ENCODE results near the gene OR5H2. TPM values are rescaled to one million over a fixed set of nuclear protein-coding genes. Genes with fewer than 3 reads are reported as not detected.

OR5H2 gene
- total and polyA plus RNA-seq, 2 of the 8 experiments (the other 6 are each of a cell fraction or from before 2014, with no cell fraction given), result not detected

Other genes starting within 250 kb of the OR5H2 start
- gene GABRR3, start 247.2 kb upstream of the OR5H2 start, total RNA-seq (2021; fragmentation: NEBNext Ultra II Directional; extraction: Animal tissue kit (Norgen Biotek cat#: 25700)), result not detected in 2 replicates
- gene GABRR3, start 247.2 kb upstream of the OR5H2 start, polyA plus RNA-seq (2011; rRNA removed), result not detected in 2 replicates
- not detected in 2 replicates for gene OR5AC2, start 195.3 kb upstream of the OR5H2 start, total RNA-seq (2021; fragmentation: NEBNext Ultra II Directional; extraction: Animal tissue kit (Norgen Biotek cat#: 25700))
- not detected in 2 replicates for gene OR5AC2, start 195.3 kb upstream of the OR5H2 start, polyA plus RNA-seq (2011; rRNA removed)
- gene OR5H1, start 151.8 kb upstream of the OR5H2 start, total RNA-seq (2021; fragmentation: NEBNext Ultra II Directional; extraction: Animal tissue kit (Norgen Biotek cat#: 25700)), result not detected in 2 replicates
- not detected in 2 replicates for gene OR5H1, start 151.8 kb upstream of the OR5H2 start, polyA plus RNA-seq (2011; rRNA removed)
- not detected in 2 replicates for gene OR5H14, start 135.0 kb upstream of the OR5H2 start, total RNA-seq (2021; fragmentation: NEBNext Ultra II Directional; extraction: Animal tissue kit (Norgen Biotek cat#: 25700))
- gene OR5H14, start 135.0 kb upstream of the OR5H2 start, polyA plus RNA-seq (2011; rRNA removed), result not detected in 2 replicates
- not detected in 2 replicates for gene OR5H15, start 115.8 kb upstream of the OR5H2 start, total RNA-seq (2021; fragmentation: NEBNext Ultra II Directional; extraction: Animal tissue kit (Norgen Biotek cat#: 25700))
- gene OR5H15, start 115.8 kb upstream of the OR5H2 start, polyA plus RNA-seq (2011; rRNA removed), result not detected in 2 replicates
- gene OR5H6, start 18.3 kb upstream of the OR5H2 start, total RNA-seq (2021; fragmentation: NEBNext Ultra II Directional; extraction: Animal tissue kit (Norgen Biotek cat#: 25700)), result not detected in 2 replicates
- gene OR5H6, start 18.3 kb upstream of the OR5H2 start, polyA plus RNA-seq (2011; rRNA removed), result 0.06 TPM in 1 of 2 replicates, not detected in the other
- not detected in 2 replicates for gene OR5K4, start 71.3 kb downstream of the OR5H2 start, total RNA-seq (2021; fragmentation: NEBNext Ultra II Directional; extraction: Animal tissue kit (Norgen Biotek cat#: 25700))
- not detected in 2 replicates for gene OR5K4, start 71.3 kb downstream of the OR5H2 start, polyA plus RNA-seq (2011; rRNA removed)
- not detected in 2 replicates for gene OR5K3, start 108.2 kb downstream of the OR5H2 start, total RNA-seq (2021; fragmentation: NEBNext Ultra II Directional; extraction: Animal tissue kit (Norgen Biotek cat#: 25700))
- not detected in 2 replicates for gene OR5K3, start 108.2 kb downstream of the OR5H2 start, polyA plus RNA-seq (2011; rRNA removed)
- gene OR5K1, start 180.7 kb downstream of the OR5H2 start, total RNA-seq (2021; fragmentation: NEBNext Ultra II Directional; extraction: Animal tissue kit (Norgen Biotek cat#: 25700)), result not detected in 2 replicates
- not detected in 2 replicates for gene OR5K1, start 180.7 kb downstream of the OR5H2 start, polyA plus RNA-seq (2011; rRNA removed)
- gene OR5K2, start 215.2 kb downstream of the OR5H2 start, total RNA-seq (2021; fragmentation: NEBNext Ultra II Directional; extraction: Animal tissue kit (Norgen Biotek cat#: 25700)), result not detected in 2 replicates
- not detected in 2 replicates for gene OR5K2, start 215.2 kb downstream of the OR5H2 start, polyA plus RNA-seq (2011; rRNA removed)
- 68.2 and 69.1 TPM in 2 replicates for gene CLDND1, start 240.4 kb downstream of the OR5H2 start, total RNA-seq (2021; fragmentation: NEBNext Ultra II Directional; extraction: Animal tissue kit (Norgen Biotek cat#: 25700))
- gene CLDND1, start 240.4 kb downstream of the OR5H2 start, polyA plus RNA-seq (2011; rRNA removed), result 104 and 152 TPM in 2 replicates
- not detected in 2 replicates for gene GPR15, start 249.5 kb downstream of the OR5H2 start, total RNA-seq (2021; fragmentation: NEBNext Ultra II Directional; extraction: Animal tissue kit (Norgen Biotek cat#: 25700))
- gene GPR15, start 249.5 kb downstream of the OR5H2 start, polyA plus RNA-seq (2011; rRNA removed), result not detected in 2 replicates